HEK293 (cell line): ENCODE results near the gene ZNF785.

ENCODE experiments used
- GLI2 ChIP-seq: fragments of 450-650 bp; formaldehyde crosslinking; IDR thresholded peaks from 2 replicates; pipeline ENCODE4; 2017; ENCODE audit warnings: missing biosample characterization, missing genetic modification characterization, low read depth, borderline replicate concordance
- KLF7 ChIP-seq: fragments of 450-650 bp; formaldehyde crosslinking; IDR thresholded peaks from 2 replicates; pipeline ENCODE4 v1.5.1; 2016; ENCODE audit warnings: missing biosample characterization, missing genetic modification characterization, borderline replicate concordance
- RBAK ChIP-seq: fragments of 450-650 bp; formaldehyde crosslinking; IDR thresholded peaks from 2 replicates; pipeline ENCODE4 v1.5.1; 2016; ENCODE audit warnings: missing biosample characterization, missing genetic modification characterization
- TSHZ1 ChIP-seq: fragments of 450-650 bp; formaldehyde crosslinking; IDR thresholded peaks from 2 replicates; pipeline ENCODE4 v1.5.1; 2016; ENCODE audit warnings: missing biosample characterization, missing genetic modification characterization, borderline replicate concordance
- ZBTB1 ChIP-seq: fragments of 450-650 bp; formaldehyde crosslinking; IDR thresholded peaks from 2 replicates; pipeline ENCODE4 v1.5.1; 2016; ENCODE audit warnings: missing biosample characterization, missing genetic modification characterization
- ZBTB11 ChIP-seq: fragments of 450-650 bp; formaldehyde crosslinking; conservative IDR thresholded peaks from 2 replicates; pipeline ENCODE4 v1.5.1; 2016; ENCODE audit warnings: low read depth, missing biosample characterization, missing genetic modification characterization
- ZBTB21 ChIP-seq: fragments of 450-650 bp; formaldehyde crosslinking; IDR thresholded peaks from 2 replicates; pipeline ENCODE4 v1.5.1; 2017; ENCODE audit warnings: missing biosample characterization, missing genetic modification characterization
- ZNF146 ChIP-seq: fragments of 450-650 bp; formaldehyde crosslinking; IDR thresholded peaks from 2 replicates; pipeline ENCODE4 v1.5.1; 2016; ENCODE audit warnings: missing biosample characterization, missing genetic modification characterization
- ZNF18 ChIP-seq: fragments of 450-650 bp; formaldehyde crosslinking; IDR thresholded peaks from 2 replicates; pipeline ENCODE4 v1.5.1; 2016; ENCODE audit warnings: missing biosample characterization, missing genetic modification characterization
- ZNF202 ChIP-seq: fragments of 450-650 bp; formaldehyde crosslinking; IDR thresholded peaks from 2 replicates; pipeline ENCODE4 v1.5.1; 2016; ENCODE audit warnings: missing biosample characterization, missing genetic modification characterization, borderline replicate concordance
- ZNF223 ChIP-seq: fragments of 450-650 bp; formaldehyde crosslinking; IDR thresholded peaks from 2 replicates; pipeline ENCODE4 v1.5.1; 2016; ENCODE audit warnings: missing biosample characterization, missing genetic modification characterization
- ZNF23 ChIP-seq: fragments of 450-650 bp; formaldehyde crosslinking; IDR thresholded peaks from 2 replicates; pipeline ENCODE4 v1.5.1; 2016; ENCODE audit warnings: missing biosample characterization, missing genetic modification characterization, borderline replicate concordance
- ZNF26 ChIP-seq: fragments of 450-650 bp; formaldehyde crosslinking; IDR thresholded peaks from 2 replicates; pipeline ENCODE4 v1.5.1; 2016; ENCODE audit warnings: missing biosample characterization, missing genetic modification characterization
- ZNF266 ChIP-seq: fragments of 450-650 bp; formaldehyde crosslinking; IDR thresholded peaks from 2 replicates; pipeline ENCODE4 v1.5.1; 2016; ENCODE audit warnings: missing biosample characterization, missing genetic modification characterization, low read depth
- ZNF354C ChIP-seq: fragments of 450-650 bp; formaldehyde crosslinking; IDR thresholded peaks from 2 replicates; pipeline ENCODE4 v1.5.1; 2016; ENCODE audit warnings: missing biosample characterization, missing genetic modification characterization, low read depth, borderline replicate concordance
- ZNF394 ChIP-seq: fragments of 450-650 bp; formaldehyde crosslinking; IDR thresholded peaks from 2 replicates; pipeline ENCODE4 v1.5.1; 2016; ENCODE audit warnings: missing biosample characterization, missing genetic modification characterization, mild to moderate bottlenecking, moderate library complexity, borderline replicate concordance
- ZNF404 ChIP-seq: fragments of 450-650 bp; formaldehyde crosslinking; IDR thresholded peaks from 2 replicates; pipeline ENCODE4 v1.5.1; 2017; ENCODE audit warnings: missing biosample characterization, missing genetic modification characterization
- ZNF426 ChIP-seq: fragments of 450-650 bp; formaldehyde crosslinking; IDR thresholded peaks from 2 replicates; pipeline ENCODE4 v1.5.1; 2017; ENCODE audit warnings: missing biosample characterization, missing genetic modification characterization, mild to moderate bottlenecking, inconsistent platforms, moderate library complexity
- ZNF433 ChIP-seq: fragments of 450-650 bp; formaldehyde crosslinking; IDR thresholded peaks from 2 replicates; pipeline ENCODE4 v1.5.1; 2016; ENCODE audit warnings: missing biosample characterization, missing genetic modification characterization, low read depth
- ZNF501 ChIP-seq: fragments of 450-650 bp; formaldehyde crosslinking; IDR thresholded peaks from 2 replicates; pipeline ENCODE4 v1.5.1; 2016; ENCODE audit warnings: missing biosample characterization, missing genetic modification characterization
- ZNF530 ChIP-seq: fragments of 450-650 bp; formaldehyde crosslinking; IDR thresholded peaks from 2 replicates; pipeline ENCODE4 v1.5.1; 2016; ENCODE audit warnings: low read depth, missing biosample characterization, missing genetic modification characterization
- ZNF654 ChIP-seq: fragments of 450-650 bp; formaldehyde crosslinking; IDR thresholded peaks from 2 replicates; pipeline ENCODE4 v1.5.1; 2016; ENCODE audit warnings: low read depth, missing biosample characterization, missing genetic modification characterization
- ZNF664 ChIP-seq: fragments of 450-650 bp; formaldehyde crosslinking; IDR thresholded peaks from 2 replicates; pipeline ENCODE4 v1.5.1; 2016; ENCODE audit warnings: missing biosample characterization, missing genetic modification characterization
- ZNF791 ChIP-seq: fragments of 450-650 bp; formaldehyde crosslinking; IDR thresholded peaks from 2 replicates; pipeline ENCODE4 v1.5.1; 2016; ENCODE audit warnings: missing biosample characterization, missing genetic modification characterization
- ZSCAN23 ChIP-seq: fragments of 450-650 bp; formaldehyde crosslinking; IDR thresholded peaks from 2 replicates; pipeline ENCODE4 v1.5.1; 2016; ENCODE audit warnings: missing biosample characterization, missing genetic modification characterization

ZNF785 gene

GRCh38 chr16:30590869-30591268, 5.4 kb upstream of the ZNF785 start (continued):
- TF ChIP-seq ZNF26 (0 out of 2 replicates have a peak, but pooled peaks have one; percentile 23), ZNF394 (tag by site-specific recombination) (peak; percentile 97), TSHZ1 (tag by site-specific recombination) (peak; percentile 12; the same call in 1 of the 2 replicates), RBAK (tag by site-specific recombination) (0 out of 2 replicates have a peak, but pooled peaks have one; percentile 82), ZNF530 (tag by site-specific recombination) (peak; percentile 67; the same call in 1 of the 2 replicates), ZNF791 (tag by site-specific recombination) (peak; percentile 42; the same call in 1 of the 2 replicates), ZBTB21 (tag by site-specific recombination) (peak; percentile 49; the same call in 1 of the 2 replicates), GLI2 (tag by site-specific recombination) (peak; percentile 73; the same call in 1 of the 2 replicates), ZNF664 (tag by site-specific recombination) (peak; percentile 84; the same call in 1 of the 2 replicates), ZBTB1 (tag by site-specific recombination) (peak; percentile 84; the same call in 1 of the 2 replicates), KLF7 (0 out of 2 replicates have a peak, but pooled peaks have one; percentile 68), ZNF202 (tag by site-specific recombination) (peak; percentile 87; the same call in 1 of the 2 replicates), ZNF146 (tag by site-specific recombination) (peak; percentile 19; the same call in 1 of the 2 replicates), ZNF404 (tag by site-specific recombination) (peak; percentile 88; the same call in 1 of the 2 replicates), ZNF426 (tag by site-specific recombination) (peak; percentile 93), ZNF223 (peak; percentile 49; the same call in 1 of the 2 replicates), ZSCAN23 (0 out of 2 replicates have a peak, but pooled peaks have one; percentile 18), ZNF433 (tag by site-specific recombination) (peak; percentile 88), ZNF501 (tag by site-specific recombination) (peak; percentile 35; the same call in 1 of the 2 replicates), ZNF23 (0 out of 2 replicates have a peak, but pooled peaks have one; percentile 17), ZBTB11 (tag by site-specific recombination) (peak; percentile 81), ZNF354C (0 out of 2 replicates have a peak, but pooled peaks have one; percentile 36), ZNF654 (tag by site-specific recombination) (peak; percentile 38), ZNF266 (tag by site-specific recombination) (peak; percentile 91), ZNF18 (tag by site-specific recombination) (0 out of 2 replicates have a peak, but pooled peaks have one; percentile 47)
